Activated T-helper 2 cell treated with anti-CD3 and anti-CD28 coated beads, Interferon-gamma antibody, Interleukin-2, Interleukin-4, amounts not matched to agents 10 μg/mL and 5 μg/mL and 100 μg/mL, durations not matched to agents 14 hours and 24 hours and 36 hours (primary cell): ENCODE results near the gene GPX4. TPM values are rescaled to one million over a fixed set of nuclear protein-coding genes. Genes with fewer than 3 reads are reported as not detected.
A peak's percentile ranks its signal among the peaks of the same experiment; 100 is the strongest.

Experiments used
- DNase-seq: peaks from one replicate; pipeline ENCODE4 v3.0.0; 2021; ENCODE audit warnings: low spot score
- H3K27ac Mint-ChIP-seq: one replicate; pipeline ENCODE4 v1.8.0; 2021; ENCODE audit warnings: mixed read lengths
- H3K27me3 Mint-ChIP-seq: one replicate; pipeline ENCODE4 v1.8.0; 2021; ENCODE audit warnings: low read depth, mixed read lengths
- H3K36me3 Mint-ChIP-seq: one replicate; pipeline ENCODE4 v1.8.0; 2021; ENCODE audit warnings: low read depth, mixed read lengths
- H3K4me1 Mint-ChIP-seq: one replicate; pipeline ENCODE4 v1.8.0; 2021; ENCODE audit warnings: low read depth, mixed read lengths
- H3K4me3 Mint-ChIP-seq: one replicate; pipeline ENCODE4 v1.8.0; 2021; ENCODE audit warnings: low read depth, mild to moderate bottlenecking, moderate library complexity, mixed read lengths
- H3K9me3 Mint-ChIP-seq: one replicate; pipeline ENCODE4 v1.8.0; 2021; ENCODE audit warnings: mixed read lengths
- intact Hi-C: fragments of 100-400 bp; cut with micrococcal nuclease; formaldehyde crosslinking; loops from one replicate; pipeline ENCODE4 v1.15.1; 2023
- total RNA-seq: library from RNA; stranded (reverse); gene quantifications from 2 replicates; pipeline ENCODE4 v1.2.3, GENCODE V29; 2022

Gene GPX4
- total RNA-seq, 1 donor from 2014 or later, result 257 TPM

- Mint-ChIP-seq H3K36me3 (peaks cover 24% of the 10 kb centered on the region), H3K27ac (peak overlapping the region; percentile 73), H3K4me3 (peak overlapping the region; percentile 92), H3K4me1 (peaks cover 25% of the 10 kb centered on the region), H3K9me3 (no peaks in the 10 kb centered on the region), H3K27me3 (no peaks in the 10 kb centered on the region)
- intact Hi-C loops, result no loop called here
- DNase-seq, result no peak
These were observed 9.8 kb upstream of the GPX4 start for GRCh38 chr19:1093811-1094553.

GRCh38 chr19:1094655-1094977, 9.2 kb upstream of the GPX4 start:
- Mint-ChIP-seq H3K27me3 (no peaks in the 10 kb centered on the region), H3K4me1 (peaks cover 30% of the 10 kb centered on the region), H3K36me3 (peaks cover 26% of the 10 kb centered on the region), H3K9me3 (peaks cover 1% of the 10 kb centered on the region), H3K27ac (peak overlapping the region; percentile 73), H3K4me3 (peak overlapping the region; percentile 92)
- intact Hi-C loops, result no loop called here
- no peak for DNase-seq

- Mint-ChIP-seq H3K4me3 (peak within 1 kb of the TSS; percentile 92), H3K9me3 (peaks cover 5% of the 10 kb centered on the region), H3K36me3 (peaks cover 29% of the 10 kb centered on the region), H3K27ac (peak within 1 kb of the TSS; percentile 89), H3K27me3 (no peaks in the 10 kb centered on the region), H3K4me1 (peaks cover 33% of the 10 kb centered on the region)
- intact Hi-C loops, result loop anchor here (1.0 to 5.0 kb wide), 2 partner anchors 8 to 147 kb away; partner anchors contain the start of genes ATP5F1D and GPX4
- peak; percentile 97 for DNase-seq
These were observed 8.7 kb upstream of the GPX4 start, which contains the start of gene POLR2E for GRCh38 chr19:1094978-1095701. TSS of gene POLR2E (minus strand) at chr19:1095375. CDS start at chr19:1095315, 60 bp downstream.

GRCh38 chr19:1097810-1098176, 6.0 kb upstream of the GPX4 start:
- DNase-seq, result no peak
- H3K36me3 Mint-ChIP-seq, result peaks cover 20% of the 10 kb centered on the region
- intact Hi-C loops, result loop anchor here (5.0 kb wide), 1 partner anchor 145 kb away; the partner anchor contains the start of gene ATP5F1D
- H3K27me3 Mint-ChIP-seq, result no peaks in the 10 kb centered on the region
- H3K27ac Mint-ChIP-seq, result peak overlapping the region; percentile 18
- peaks cover 50% of the 10 kb centered on the region for H3K4me1 Mint-ChIP-seq
- H3K4me3 Mint-ChIP-seq, result no peak overlapping the region
- peaks cover 5% of the 10 kb centered on the region for H3K9me3 Mint-ChIP-seq

GRCh38 chr19:1098177-1099051, 5.4 kb upstream of the GPX4 start:
- no peak overlapping the region for H3K4me3 Mint-ChIP-seq
- peaks cover 14% of the 10 kb centered on the region for H3K36me3 Mint-ChIP-seq
- peak overlapping the region; percentile 83 for H3K27ac Mint-ChIP-seq
- no peaks in the 10 kb centered on the region for H3K27me3 Mint-ChIP-seq
- DNase-seq, result no peak
- intact Hi-C loops, result loop anchor here (5.0 kb wide), 1 partner anchor 144 kb away; the partner anchor contains the start of gene ATP5F1D
- peaks cover 51% of the 10 kb centered on the region for H3K4me1 Mint-ChIP-seq
- peaks cover 5% of the 10 kb centered on the region for H3K9me3 Mint-ChIP-seq

GRCh38 chr19:1101337-1101698, 2.5 kb upstream of the GPX4 start:
- Mint-ChIP-seq H3K9me3 (peaks cover 5% of the 10 kb centered on the region), H3K4me1 (peaks cover 40% of the 10 kb centered on the region), H3K27ac (peak overlapping the region; percentile 93), H3K27me3 (no peaks in the 10 kb centered on the region), H3K36me3 (peaks cover 18% of the 10 kb centered on the region), H3K4me3 (no peak overlapping the region)
- no peak for DNase-seq
- intact Hi-C loops, result loop anchor here (5.0 kb wide), 1 partner anchor 91 kb away; no protein-coding TSS in a partner anchor

GRCh38 chr19:1102407-1103131, 1.2 kb upstream of the GPX4 start:
- H3K27me3 Mint-ChIP-seq, result no peaks in the 10 kb centered on the region
- H3K4me1 Mint-ChIP-seq, result peaks cover 40% of the 10 kb centered on the region
- H3K9me3 Mint-ChIP-seq, result peaks cover 5% of the 10 kb centered on the region
- peaks cover 25% of the 10 kb centered on the region for H3K36me3 Mint-ChIP-seq
- peak overlapping the region; percentile 58 for H3K4me3 Mint-ChIP-seq
- intact Hi-C loops, result loop anchor here (1.0 to 5.0 kb wide), 5 partner anchors 7 to 90 kb away; partner anchors contain the start of genes CNN2 and POLR2E
- H3K27ac Mint-ChIP-seq, result peak overlapping the region; percentile 93
- DNase-seq, result peak; percentile 36

GRCh38 chr19:1103132-1103707, 574 bp upstream of the GPX4 start:
- no peak for DNase-seq
- intact Hi-C loops, result loop anchor here (1.0 to 5.0 kb wide), 4 partner anchors 8 to 89 kb away; partner anchors contain the start of genes CNN2 and POLR2E
- H3K4me3 Mint-ChIP-seq, result peak overlapping the region; percentile 58
- no peaks in the 10 kb centered on the region for H3K27me3 Mint-ChIP-seq
- H3K9me3 Mint-ChIP-seq, result peaks cover 5% of the 10 kb centered on the region
- peak overlapping the region; percentile 93 for H3K27ac Mint-ChIP-seq
- H3K4me1 Mint-ChIP-seq, result peaks cover 35% of the 10 kb centered on the region
- peaks cover 25% of the 10 kb centered on the region for H3K36me3 Mint-ChIP-seq

GRCh38 chr19:1104311-1105007, 665 bp downstream of the GPX4 start:
- intact Hi-C loops, result loop anchor here (5.0 kb wide), 1 partner anchor 88 kb away; no protein-coding TSS in a partner anchor
- peaks cover 5% of the 10 kb centered on the region for H3K9me3 Mint-ChIP-seq
- H3K36me3 Mint-ChIP-seq, result peaks cover 24% of the 10 kb centered on the region
- peak overlapping the region; percentile 73 for H3K4me3 Mint-ChIP-seq
- H3K27ac Mint-ChIP-seq, result no peak overlapping the region
- peak; percentile 64 for DNase-seq
- no peaks in the 10 kb centered on the region for H3K27me3 Mint-ChIP-seq
- peaks cover 25% of the 10 kb centered on the region for H3K4me1 Mint-ChIP-seq

- peaks cover 22% of the 10 kb centered on the region for H3K4me1 Mint-ChIP-seq
- H3K4me3 Mint-ChIP-seq, result peak overlapping the region; percentile 73
- H3K27ac Mint-ChIP-seq, result no peak overlapping the region
- intact Hi-C loops, result no loop called here
- H3K27me3 Mint-ChIP-seq, result no peaks in the 10 kb centered on the region
- H3K9me3 Mint-ChIP-seq, result no peaks in the 10 kb centered on the region
- no peak for DNase-seq
- H3K36me3 Mint-ChIP-seq, result peaks cover 23% of the 10 kb centered on the region
These were observed 1.4 kb downstream of the GPX4 start for GRCh38 chr19:1105008-1105872.
